GM19099 (cell line): ENCODE measurements around the gene WDR26.

Source experiments
- POLR2A ChIP-seq: IDR thresholded peaks from 3 replicates; pipeline ENCODE4 v1.6.1; 2011; ENCODE audit warnings: low read depth; ENCODE audit not compliant: insufficient read length; ENCODE audit errors: extremely low read depth

The WDR26 gene

DNA sequence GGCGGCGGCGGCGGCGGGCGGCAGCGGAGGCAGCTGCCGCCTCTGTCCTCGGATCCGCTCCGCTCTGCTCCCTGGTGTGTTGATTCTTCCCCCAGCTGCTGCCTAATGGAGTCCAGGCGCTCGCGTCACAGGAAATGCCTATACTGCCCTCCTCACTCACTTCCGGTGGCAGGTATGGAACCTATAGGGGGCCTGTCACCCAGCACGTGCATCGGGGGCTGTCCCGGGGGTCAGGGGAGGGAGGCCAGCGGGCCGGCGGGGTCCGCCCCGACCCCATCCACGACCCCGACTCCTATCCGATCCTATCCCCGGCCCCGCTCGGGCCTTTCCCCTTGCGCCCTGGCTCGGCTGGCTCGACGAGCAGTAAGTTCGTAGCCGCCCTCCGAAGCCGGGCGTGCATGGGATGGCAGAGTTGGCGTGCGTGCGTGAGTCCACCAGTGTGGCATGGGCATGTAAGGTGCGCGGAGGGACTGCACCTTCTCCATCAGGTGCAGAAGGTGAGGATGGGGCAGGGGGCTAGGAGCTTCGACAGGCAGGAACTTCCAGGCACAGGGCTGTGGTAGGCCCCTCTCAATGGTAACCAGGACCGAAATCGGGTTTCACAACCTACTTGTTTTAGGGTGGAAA, at the start of gene WDR26:
Gene WDR26, minus strand, starts transcription at position 107 of the 627 bp plus-strand sequence.
- peak; percentile 93 for TF ChIP-seq POLR2A

DNA sequence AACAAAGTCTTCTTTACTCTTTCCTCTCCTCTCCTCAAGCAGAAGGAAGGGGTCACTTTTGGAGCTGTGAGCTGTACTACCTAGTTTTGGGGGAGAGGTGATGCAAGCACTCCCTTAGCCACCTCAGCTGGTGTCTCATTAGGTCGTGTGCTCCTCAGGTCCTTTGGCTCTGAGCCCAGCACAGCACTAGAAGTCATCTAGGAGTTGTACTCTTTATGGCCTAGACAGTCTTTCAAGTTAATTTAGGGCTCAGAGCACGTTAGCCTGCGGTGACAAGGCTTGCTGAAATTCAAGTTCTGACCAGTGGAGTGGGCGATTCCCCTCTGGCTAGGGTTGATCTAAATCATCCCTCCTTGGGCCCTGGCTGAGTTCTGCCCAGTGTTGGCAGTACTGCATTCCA, 48.0 kb upstream of the WDR26 start:
- TF ChIP-seq POLR2A: no peak

DNA sequence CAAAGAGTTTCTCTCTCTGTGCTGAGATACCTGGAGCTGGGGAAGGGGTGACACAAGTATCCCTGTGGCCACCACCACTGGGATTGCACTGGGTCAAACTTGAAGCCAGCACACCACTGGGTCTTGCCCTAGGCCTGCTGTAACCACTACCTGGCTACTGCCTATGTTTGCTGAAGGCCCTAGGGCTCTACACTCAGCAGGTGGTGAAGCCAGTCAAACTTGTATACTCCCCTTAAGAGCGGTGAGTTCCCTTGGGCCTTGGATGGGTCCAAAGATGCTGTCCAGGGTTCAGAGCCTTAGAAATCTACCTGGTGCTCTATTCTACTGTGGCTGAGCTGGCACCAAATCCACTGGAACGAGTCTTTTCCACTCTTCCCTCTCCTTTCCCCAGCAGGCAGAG, 47.0 kb upstream of the WDR26 start:
- no peak for TF ChIP-seq POLR2A

DNA sequence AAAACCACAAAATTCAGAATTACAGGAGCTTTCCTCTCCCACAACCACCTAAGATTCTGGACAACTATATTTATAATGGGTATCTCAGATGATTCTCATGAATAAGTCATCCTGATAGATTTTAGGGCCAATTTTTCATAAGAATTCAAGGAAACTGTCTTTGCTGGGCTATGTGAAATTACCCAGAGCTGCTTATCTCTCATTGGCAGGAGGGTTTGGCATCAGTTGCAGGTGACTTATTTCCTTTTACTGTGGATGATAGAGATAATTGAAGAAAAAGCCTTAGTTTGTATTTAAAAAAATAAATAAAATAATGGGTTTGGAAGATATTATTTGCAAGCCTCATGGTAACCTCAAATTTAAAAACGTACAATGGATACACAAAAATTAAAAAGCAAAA, 38.2 kb upstream of the WDR26 start:
- TF ChIP-seq POLR2A: no peak

DNA sequence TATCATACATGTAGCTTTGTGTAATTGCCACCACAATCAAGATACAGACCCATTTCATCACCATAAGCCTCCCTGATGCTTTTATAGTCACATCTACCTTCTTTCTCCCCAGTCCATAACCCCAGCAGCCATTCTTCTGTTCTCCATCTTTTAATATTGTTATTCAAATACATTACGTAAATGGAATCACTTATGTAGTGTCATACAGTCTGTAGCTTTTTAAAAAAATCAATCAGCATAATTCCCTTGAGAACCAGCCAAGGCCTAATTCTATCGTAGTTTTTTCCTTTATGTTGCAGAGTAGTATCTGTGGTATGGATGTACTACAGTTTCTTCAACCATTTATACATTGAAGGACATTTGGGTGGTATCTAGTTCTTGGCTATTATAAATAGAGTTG, 31.6 kb upstream of the WDR26 start:
- TF ChIP-seq POLR2A: no peak

DNA sequence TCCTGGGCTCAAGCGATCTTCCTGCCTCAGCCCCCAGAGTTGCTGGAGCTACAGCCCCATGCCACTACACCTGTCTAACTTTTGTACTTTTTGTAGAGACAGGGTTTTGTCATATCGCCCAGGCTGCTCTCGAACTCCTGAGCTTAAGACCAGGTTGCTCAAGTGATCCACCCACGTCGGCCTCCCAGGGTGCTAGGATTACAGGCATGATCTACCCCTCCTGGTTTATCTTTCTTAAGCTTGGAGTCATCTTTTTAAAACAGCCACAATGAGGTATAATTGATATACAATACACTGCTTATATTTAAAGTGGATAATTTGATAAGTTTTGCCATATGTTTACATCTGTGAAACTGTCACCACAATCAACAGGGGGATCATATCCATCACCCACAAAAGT, 25.4 kb upstream of the WDR26 start:
- TF ChIP-seq POLR2A: no peak

DNA sequence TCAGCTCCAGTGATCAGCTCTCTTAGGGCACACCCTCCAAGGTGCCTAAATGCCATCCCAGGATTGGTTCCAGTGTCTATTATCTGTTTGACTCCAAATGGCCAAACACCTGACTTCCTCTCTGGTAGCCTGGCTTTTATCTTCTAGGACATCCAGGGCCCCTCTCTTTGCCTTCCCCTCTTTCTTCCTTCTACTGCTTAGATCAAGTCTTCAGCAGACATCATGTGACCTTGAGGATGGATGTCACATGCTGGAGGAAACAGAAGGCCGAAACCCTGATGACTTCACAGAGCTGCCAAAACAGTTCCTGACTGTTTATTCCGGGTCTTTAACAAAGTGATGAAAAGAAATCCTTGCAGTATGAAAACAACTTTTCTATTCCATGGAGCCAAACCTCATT, 24.4 kb upstream of the WDR26 start:
- no peak for TF ChIP-seq POLR2A

DNA sequence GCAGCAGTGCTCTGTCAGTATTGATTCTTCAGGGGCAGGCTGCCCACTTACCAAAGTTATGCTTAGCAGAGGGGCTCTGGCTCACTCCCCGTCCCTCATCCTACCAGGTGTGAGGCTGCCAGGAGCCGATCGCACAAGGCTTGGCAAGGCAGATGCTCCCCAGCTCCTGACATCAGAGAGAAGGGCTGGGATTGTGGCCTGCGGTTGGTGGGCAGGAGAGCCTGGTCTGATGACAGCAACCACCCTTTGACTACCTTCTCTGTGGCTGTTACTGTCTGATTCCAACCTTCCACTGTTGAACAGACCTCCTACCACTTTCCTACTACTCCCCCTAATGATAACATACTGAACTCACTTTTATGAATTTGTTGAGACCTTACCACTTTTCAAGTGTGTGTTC, 23.7 kb upstream of the WDR26 start:
- TF ChIP-seq POLR2A: no peak

DNA sequence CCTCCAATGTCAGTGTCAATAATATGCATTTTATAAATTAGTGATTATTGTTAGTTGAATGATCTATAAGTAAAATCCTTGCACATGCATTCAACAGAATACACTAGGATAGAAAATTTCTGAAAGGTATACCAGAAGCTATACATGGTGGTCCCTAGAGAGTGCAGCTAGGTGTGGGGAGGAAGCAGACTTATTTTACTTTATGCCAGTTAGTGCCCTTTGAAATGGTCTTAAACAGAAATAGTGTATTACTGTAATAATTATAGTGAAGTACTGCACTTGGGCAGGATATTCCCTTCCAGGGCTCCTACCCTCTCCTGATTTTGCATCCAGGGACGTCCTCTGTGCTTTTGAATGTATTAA, 23.2 kb upstream of the WDR26 start:
- no peak for TF ChIP-seq POLR2A

DNA sequence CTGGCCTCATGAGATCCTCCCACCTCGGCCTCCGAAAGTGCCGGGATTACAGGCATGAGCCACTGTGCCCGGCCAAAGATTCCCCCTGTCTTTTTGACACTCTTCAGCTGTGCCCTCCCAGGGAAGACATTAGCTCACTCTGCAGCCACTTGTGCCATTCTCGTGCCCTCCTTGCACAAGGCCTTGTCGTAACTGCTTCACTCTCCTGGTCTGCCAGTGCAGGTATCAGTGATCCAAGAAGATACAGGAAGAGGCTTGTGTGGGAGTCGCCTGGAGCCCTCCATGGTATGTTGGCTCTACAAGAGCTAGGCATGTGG, 22.0 kb upstream of the WDR26 start:
- TF ChIP-seq POLR2A: no peak

DNA sequence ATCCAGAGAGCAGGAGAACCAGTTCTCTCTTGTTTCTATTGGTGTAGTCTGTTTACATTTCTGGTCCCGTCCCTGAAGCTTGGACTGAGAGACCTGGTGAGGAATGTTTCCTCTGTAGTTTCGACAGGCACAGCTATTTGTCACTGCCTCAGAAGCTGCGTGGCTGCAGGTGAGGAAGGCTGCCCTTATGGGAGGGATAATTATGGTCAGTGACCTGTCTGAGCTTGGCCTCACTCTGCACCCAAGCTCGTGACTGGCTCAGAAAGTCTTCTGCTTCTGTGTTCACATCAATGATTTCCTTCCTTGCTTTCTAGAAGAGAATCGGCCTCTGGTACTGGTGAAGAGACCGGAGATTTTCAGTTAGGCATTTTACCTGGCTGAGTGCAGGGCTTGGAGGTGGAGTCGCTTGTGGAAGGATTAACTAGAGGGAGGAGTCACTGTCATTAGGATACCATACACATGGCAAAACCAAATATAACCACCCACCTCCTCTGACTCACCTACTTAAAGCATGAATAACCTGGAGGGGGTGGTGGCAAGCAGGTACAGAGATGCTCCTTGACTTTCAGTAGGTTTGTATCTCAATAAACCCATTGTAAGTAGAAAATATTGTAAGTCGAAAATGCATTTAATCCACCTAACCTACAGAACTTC, 19.9 kb upstream of the WDR26 start:
- TF ChIP-seq POLR2A: no peak

DNA sequence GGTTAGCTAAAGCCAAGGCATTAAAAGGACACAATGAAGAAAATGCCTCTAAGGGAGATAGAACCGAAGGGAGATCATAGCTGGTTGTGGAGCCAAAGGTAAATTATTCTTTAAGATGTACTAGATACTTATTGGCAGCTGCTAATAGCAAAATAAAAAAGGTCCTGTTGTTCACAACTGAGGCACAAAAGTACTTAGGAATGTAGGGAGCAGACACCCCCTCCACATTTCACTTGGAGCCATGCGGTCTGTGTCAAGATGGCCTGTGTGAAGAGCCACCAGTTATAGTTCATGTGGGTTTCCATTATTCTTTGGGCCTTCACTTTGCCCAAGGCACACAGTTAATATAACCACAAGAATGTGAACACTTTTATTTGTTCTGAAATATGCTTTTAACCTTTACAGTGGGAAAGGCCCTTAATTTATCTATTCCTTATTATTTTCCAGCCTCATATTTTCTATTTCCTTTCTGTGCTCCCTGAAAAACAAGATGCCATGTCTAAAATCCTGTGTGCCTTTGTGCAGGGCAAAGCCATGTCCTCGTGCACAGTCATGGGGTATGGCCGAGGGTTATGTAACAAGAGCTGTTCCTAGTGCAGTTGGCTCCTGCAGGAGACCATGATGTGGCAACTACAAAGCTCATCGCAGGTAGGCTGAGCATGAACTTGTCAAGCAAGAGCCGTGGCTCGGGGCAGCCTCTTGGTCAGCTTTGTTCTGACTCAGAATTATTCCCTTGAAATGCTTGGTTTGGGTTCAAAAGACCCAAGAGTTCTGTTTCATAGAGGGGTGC, 16.2 kb upstream of the WDR26 start:
- TF ChIP-seq POLR2A: no peak

DNA sequence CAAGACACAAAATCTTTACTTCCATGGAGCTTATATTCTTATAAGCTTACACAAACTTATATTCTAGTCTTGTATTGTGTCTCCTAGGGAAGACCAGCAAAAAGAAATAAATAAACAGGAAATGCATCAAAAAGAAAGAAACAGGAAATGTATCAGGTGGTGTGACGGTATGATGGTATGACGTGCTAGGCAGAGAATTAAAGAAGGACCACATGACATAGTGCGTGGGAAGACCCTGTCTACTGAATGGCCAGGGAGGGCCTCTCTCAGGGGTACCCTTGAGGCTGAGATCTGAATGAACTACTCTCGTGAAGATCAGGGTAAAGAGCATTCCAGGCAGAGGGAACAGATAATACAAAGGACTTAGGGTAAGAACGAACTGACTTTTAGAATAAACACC, 15.6 kb upstream of the WDR26 start:
- TF ChIP-seq POLR2A: no peak

DNA sequence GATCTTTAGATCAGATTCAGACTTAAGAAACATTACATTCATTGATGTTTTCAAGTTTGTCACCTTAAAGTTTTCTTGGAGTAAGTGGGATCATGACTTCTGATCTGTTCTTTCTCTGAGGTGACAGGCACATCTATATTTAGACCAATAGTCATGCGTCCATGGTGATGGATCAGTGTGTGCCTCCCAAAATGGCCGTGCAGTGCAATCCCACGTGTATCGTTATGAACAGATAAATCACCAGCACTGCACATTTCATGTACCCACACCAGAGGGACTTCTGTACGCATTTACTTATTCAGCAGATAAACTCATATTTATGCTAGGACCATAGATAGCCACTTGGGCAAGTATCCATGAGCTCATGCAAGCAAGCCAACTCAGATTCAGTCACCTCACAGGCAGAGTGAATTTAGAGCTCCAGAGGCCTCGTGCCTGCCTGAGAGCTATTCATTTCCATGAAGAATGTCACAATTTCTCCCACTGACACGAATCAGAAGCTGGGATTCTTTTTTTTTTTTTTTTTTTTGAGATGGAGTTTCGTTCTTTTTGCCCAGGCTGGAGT, 13.9 kb upstream of the WDR26 start:
- TF ChIP-seq POLR2A: no peak

DNA sequence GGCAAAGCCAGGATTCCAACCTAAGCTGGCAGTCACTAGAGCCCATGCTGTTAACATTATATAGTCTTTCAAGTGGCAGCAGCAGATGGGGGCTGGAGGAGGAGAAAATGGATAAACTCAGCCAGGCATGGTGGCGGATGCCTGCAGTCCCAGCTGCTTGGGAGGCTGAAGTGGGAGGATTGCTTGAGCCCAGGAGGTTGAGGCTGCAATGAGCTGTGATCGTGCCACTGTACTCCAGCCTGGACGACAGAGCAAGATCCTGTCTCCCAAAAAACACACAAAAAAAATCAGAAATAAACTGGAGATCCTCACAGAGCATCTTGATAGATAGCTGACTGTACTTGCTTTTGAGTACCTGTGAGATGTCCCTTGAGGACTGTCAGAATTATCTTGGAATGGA, 13.4 kb upstream of the WDR26 start:
- no peak for TF ChIP-seq POLR2A

DNA sequence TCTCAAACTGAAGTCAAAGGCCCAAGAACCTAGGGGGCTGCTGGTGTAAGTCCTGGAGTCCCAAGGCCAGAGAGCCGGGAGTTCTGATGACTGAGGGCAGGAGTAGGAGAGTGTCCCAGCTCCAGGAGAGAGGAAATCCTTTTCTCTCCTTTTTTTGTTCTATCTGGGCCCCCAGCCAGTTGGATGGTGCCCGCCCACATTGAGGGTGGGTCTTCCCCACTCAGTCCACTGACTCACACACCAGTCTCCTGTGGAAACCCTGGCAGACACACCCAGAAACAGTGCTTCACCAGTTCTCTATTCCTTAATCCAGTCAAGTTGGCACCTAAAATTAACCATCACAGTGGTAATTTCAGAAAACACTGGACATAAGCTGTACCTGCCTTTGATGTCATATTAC, 12.7 kb upstream of the WDR26 start:
- TF ChIP-seq POLR2A: no peak

DNA sequence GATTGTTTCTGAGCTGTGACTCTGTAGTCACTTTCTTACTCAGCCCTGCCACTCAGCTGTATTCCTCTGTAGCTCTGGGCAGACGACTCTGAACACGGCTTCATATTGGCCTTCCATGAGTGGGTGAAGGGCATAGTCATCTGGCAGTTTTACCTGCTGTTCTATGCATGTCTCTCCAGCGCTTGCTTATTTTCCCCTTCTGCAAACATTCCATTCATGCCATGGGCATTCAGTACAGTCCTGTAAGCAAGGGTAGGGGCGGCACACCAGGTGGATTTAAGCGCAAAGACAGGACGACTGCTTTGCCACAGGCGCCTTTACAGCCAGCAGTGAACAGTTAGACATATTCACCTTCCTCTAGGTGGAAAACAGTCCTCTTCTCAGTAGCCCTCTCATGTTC, 4.4 kb upstream of the WDR26 start:
- TF ChIP-seq POLR2A: no peak

DNA sequence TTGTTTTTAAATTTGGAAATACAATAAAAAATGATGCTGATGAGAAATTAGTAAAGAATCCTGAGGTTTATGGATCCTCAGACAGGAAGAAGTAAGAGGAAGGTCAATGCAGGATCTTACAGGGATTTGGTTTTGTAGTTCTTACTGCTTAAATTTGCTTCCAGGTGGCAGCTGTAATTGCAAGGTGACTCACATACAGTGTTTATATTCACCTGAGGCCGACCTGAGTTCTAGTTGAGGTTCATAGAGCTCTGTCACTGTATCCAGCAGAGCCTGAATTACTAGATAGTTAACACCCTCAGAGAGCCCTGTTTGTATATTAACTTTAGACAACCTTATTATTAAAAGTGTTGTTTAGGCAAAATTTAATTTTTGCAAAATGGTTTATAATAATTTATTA, 1.4 kb upstream of the WDR26 start:
- no peak for TF ChIP-seq POLR2A
